AG09309 (cell line): ENCODE results near the gene TRMT1L.

ENCODE experiments used
- DNase-seq: peaks from one replicate; pipeline ENCODE4 v3.0.0-alpha.2; 2010; ENCODE audit warnings: low read depth
- H3K4me3 ChIP-seq: 2 replicates; pipeline ENCODE4 v1.5.1; 2011; ENCODE audit warnings: mild to moderate bottlenecking, low read depth, low read length, moderate library complexity; ENCODE audit not compliant: control insufficient read depth
- TF ChIP-seq, protein P1 (sequence below): IDR thresholded peaks from 2 replicates; pipeline ENCODE4 v1.5.1; 2011; ENCODE audit warnings: mild to moderate bottlenecking, low read depth, low read length, inconsistent platforms; ENCODE audit not compliant: insufficient read depth, control insufficient read depth; ENCODE audit errors: missing control alignments

TRMT1L gene

DNA sequence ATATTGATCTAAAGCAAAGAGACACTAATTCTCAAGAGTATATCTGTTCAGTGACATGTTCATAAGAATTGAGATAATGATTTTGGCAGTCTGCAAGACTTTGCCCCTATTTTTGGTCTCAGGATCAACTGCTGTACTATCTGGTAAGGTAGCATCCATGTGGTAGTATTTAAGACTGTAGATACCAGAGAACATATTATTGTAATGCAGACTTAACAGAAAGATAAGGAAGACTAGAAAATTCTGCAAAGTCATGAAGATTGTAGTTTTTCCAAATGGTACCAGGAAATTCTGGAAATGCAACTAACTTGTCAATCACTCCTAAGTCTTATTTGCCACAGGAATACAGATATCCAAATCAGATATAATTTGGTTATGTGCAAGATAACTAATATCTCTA lies 76.3 kb downstream of the TRMT1L start:
- TF ChIP-seq, protein P1, sequence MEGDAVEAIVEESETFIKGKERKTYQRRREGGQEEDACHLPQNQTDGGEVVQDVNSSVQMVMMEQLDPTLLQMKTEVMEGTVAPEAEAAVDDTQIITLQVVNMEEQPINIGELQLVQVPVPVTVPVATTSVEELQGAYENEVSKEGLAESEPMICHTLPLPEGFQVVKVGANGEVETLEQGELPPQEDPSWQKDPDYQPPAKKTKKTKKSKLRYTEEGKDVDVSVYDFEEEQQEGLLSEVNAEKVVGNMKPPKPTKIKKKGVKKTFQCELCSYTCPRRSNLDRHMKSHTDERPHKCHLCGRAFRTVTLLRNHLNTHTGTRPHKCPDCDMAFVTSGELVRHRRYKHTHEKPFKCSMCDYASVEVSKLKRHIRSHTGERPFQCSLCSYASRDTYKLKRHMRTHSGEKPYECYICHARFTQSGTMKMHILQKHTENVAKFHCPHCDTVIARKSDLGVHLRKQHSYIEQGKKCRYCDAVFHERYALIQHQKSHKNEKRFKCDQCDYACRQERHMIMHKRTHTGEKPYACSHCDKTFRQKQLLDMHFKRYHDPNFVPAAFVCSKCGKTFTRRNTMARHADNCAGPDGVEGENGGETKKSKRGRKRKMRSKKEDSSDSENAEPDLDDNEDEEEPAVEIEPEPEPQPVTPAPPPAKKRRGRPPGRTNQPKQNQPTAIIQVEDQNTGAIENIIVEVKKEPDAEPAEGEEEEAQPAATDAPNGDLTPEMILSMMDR, result no peak
- no peak for DNase-seq
- no peak overlapping the region for H3K4me3 ChIP-seq

DNA sequence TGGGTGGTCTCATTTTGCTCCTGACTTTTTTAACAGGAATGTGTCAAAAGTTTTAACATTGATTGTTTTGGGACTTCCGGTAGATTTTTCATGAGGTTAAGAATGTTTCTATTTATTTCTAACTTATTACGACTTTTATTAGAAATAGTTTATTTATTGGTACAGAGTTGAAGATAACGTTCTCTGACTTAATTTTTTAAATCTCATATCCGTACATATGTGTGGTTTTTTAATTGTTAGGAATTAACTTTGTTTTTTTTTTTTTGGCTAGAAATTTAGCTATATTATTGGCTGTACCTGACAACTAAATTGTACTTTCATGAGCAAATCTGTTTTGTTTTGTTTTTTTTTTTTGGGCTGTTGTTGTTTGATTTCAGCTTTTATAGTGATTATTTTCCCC lies 79.4 kb downstream of the TRMT1L start:
- TF ChIP-seq, protein P1, result no peak
- no peak overlapping the region for H3K4me3 ChIP-seq
- DNase-seq, result no peak

DNA sequence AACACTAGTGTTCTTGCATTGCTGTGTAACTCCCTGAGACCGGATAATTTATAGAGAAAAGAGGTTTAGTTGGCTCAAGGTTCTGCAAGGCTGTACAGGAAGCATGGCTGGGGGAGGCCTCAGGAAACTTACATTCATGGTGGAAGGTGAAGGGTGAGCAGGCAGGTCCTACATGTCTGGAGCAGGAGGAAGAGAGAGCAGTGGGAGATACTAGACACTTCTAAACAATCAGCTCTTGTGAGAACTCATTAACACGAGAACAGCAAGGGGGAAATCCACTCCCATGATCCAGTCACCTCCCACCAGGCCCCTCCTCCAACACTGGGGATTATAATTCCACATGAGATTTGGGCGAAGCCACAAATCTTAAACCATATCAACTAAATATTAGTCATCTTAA lies 81.3 kb downstream of the TRMT1L start:
- DNase-seq, result no peak
- no peak overlapping the region for H3K4me3 ChIP-seq
- TF ChIP-seq, protein P1, result no peak

DNA sequence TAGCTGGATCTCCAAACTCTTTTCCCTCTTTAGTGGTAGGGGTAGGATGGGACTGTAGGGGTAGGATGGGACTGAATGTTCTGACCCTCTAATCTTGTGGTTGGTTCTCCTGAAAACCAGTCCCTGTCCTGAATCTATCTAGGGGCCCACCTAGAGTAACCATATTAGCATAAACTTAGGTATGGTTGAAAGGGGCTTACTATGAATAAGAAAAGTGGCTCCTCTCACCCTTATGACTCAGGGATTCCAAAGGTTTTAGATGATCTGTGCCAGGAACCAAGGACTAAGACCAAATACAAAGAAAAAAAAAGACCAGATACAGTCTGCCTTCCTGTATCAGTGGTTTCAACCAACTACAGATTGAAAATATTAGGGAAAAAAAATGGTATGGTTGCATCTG lies 82.4 kb downstream of the TRMT1L start:
- H3K4me3 ChIP-seq, result no peak overlapping the region
- TF ChIP-seq, protein P1, result no peak
- no peak for DNase-seq

DNA sequence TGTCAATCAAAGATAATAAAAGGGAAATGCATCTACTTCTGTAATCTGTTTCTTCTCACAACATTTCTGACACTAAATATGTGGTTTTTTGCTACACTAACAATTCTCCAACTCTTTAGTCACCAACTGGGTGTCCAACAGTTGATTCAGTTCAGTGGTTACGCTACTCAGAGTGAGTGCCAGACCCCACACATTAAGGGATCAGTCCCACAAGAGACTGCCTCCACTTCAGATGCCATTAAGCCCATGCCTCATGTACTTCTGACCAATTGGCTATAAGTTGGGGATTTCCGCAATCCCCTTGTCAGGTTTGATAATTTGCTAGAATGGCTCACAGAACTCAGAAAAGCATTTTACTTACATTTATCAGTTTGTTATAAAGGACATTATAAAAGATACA lies 83.0 kb downstream of the TRMT1L start:
- DNase-seq, result no peak
- TF ChIP-seq, protein P1, result no peak
- H3K4me3 ChIP-seq, result no peak overlapping the region

DNA sequence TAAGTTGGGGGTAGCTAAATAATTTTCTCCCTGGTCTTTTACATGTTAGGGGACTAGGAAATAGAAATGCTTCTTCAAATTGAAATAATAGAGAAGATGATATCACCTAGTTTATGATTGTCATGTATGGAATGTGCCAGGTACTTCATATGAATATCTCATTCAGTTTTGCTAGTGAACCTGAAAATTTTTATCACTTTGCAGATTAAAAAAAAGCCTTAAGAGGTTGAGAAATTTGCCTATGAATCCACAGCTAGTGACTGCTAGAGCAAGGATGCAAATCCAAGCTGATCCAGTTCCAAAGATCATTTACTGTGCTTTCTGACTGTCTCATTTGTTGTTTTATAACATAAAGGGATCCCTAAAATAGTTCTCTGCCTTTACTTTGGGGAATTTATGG lies 86.7 kb downstream of the TRMT1L start:
- TF ChIP-seq, protein P1, result no peak

DNA sequence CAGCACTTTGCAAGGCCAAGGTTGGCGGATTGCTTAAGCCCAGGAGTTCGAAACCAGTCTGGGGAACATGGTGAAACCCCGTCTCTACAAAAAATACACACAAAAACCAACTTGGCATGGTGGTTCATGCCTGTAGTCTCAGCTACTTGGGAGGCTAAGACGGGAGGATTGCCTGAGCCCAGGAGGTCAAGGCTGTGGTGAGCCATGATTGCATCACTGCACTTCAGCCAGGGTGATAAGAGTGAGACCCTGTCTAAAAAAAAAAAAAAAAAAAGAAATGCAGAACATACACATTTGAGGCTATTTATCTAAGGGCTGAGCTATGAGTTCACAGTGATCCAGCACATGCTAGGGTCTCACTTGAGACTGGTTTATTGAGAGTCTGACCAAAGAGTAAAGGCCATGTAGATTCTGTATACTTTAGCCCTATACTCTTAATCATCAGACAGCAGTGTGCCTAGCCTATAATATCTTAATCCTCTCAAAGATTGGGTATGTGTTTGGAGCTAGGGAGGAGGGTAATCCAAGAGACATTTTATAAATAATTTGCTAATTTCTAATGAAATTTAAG lies 87.5 kb downstream of the TRMT1L start:
- H3K4me3 ChIP-seq, result no peak overlapping the region
- no peak for DNase-seq
- TF ChIP-seq, protein P1, result no peak

More for the DNA sequence above, 86.7 kb downstream of the TRMT1L start:
- no peak for DNase-seq
- no peak overlapping the region for H3K4me3 ChIP-seq
